ENCODE measurements around the gene CD300LD. TPM values are rescaled to one million over a fixed set of nuclear protein-coding genes. Genes with fewer than 3 reads are reported as not detected.

CD300LD gene
- total and polyA plus RNA-seq, 2 experiments from 2014 or later: not detected

- Histone ChIP-seq H3K4me1 (ENCODE audit: insufficient read depth) (no peaks in the 10 kb centered on the region), H3K79me2 (replicated peaks; ENCODE audit: insufficient read depth) (no peaks in the 10 kb centered on the region), H3K9me2 (ENCODE audit: insufficient read depth) (no peaks in the 10 kb centered on the region), H4K20me1 (replicated peaks; ENCODE audit: insufficient read depth) (no peaks in the 10 kb centered on the region), H3F3A (replicated peaks; ENCODE audit: low read depth) (no peaks in the 10 kb centered on the region), H3K4me2 (no peak overlapping the region), H3K4me3 (no peak overlapping the region), H3K36me3 (ENCODE audit: insufficient read depth) (no peaks in the 10 kb centered on the region), H3K27me3 (ENCODE audit: insufficient read depth) (no peaks in the 10 kb centered on the region), H2AFZ (no peak overlapping the region), H3K27ac (ENCODE audit: low read depth) (no peak overlapping the region)
- no peaks in the 10 kb centered on the region for H3K36me3 Mint-ChIP-seq (ENCODE audit: low read depth)
- no peak overlapping the region for H3K27ac Mint-ChIP-seq
- H3K9me3 Mint-ChIP-seq: no peaks in the 10 kb centered on the region; the same call in 2 of the 3 replicates
- peaks cover 5% of the 10 kb centered on the region; the same call in 1 of the 3 replicates for H3K4me1 Mint-ChIP-seq
- no peak overlapping the region for H3K4me3 Mint-ChIP-seq
- H3K27me3 Mint-ChIP-seq (ENCODE audit: insufficient read depth, low read depth, poor library complexity): peaks cover 8% of the 10 kb centered on the region
- DNase-seq (ENCODE audit: low spot score) (no peak), ATAC-seq (no peak)
- TF ChIP-seq ZNF114 (CRISPR knock-in tag; IDR thresholded peaks at IDR 0.05) (no peak), CREB1 (CRISPR knock-in tag; IDR thresholded peaks at IDR 0.05; ENCODE audit: low read depth) (no peak), ETS1 (IDR thresholded peaks at IDR 0.05) (no peak), ZNF331 (CRISPR knock-in tag; IDR thresholded peaks at IDR 0.05; ENCODE audit: low read depth) (no peak), POLR2AphosphoS5 (IDR thresholded peaks at IDR 0.05; ENCODE audit: low read depth) (no peak), NANOG (IDR thresholded peaks at IDR 0.05; ENCODE audit: borderline replicate concordance) (no peak), ZNF462 (CRISPR knock-in tag; IDR thresholded peaks at IDR 0.05) (no peak), EZH2 (IDR thresholded peaks at IDR 0.05; ENCODE audit: low read depth, unreplicated experiment) (no peak), EZH2phosphoT487 (IDR thresholded peaks at IDR 0.05; ENCODE audit: unreplicated experiment) (no peak)
Measured at GRCh38 chr17:74544991-74545842, 46.9 kb downstream of the CD300LD start.

All from GM23338 (cell line).